Astrocyte of the hippocampus (primary cell): Measurements from ENCODE around the gene KIR2DL3.
"Not testable (repeated sequence)": the region's sequence is repeated elsewhere in the genome, so short reads cannot be mapped to it uniquely, and the experiment has no call there.

Experiments used
- DNase-seq: peaks from one replicate; pipeline ENCODE4 v3.0.0; 2011; ENCODE audit warnings: low read depth, low spot score

KIR2DL3 gene

DNA sequence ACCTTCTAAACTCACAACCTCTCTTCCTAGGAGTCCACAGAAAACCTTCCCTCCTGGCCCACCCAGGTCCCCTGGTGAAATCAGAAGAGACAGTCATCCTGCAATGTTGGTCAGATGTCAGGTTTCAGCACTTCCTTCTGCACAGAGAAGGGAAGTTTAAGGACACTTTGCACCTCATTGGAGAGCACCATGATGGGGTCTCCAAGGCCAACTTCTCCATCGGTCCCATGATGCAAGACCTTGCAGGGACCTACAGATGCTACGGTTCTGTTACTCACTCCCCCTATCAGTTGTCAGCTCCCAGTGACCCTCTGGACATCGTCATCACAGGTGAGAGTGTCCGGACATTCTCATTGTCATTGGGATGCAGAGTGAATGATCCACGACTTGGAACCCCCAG lies 3.6 kb downstream of the KIR2DL3 start:
- not testable (repeated sequence) for DNase-seq

GRCh38 chr19:54744080-54744479 lies 5.8 kb downstream of the KIR2DL3 start:
- not testable (repeated sequence) for DNase-seq

GRCh38 chr19:54747614-54748322 lies 9.5 kb downstream of the KIR2DL3 start:
- not testable (repeated sequence) for DNase-seq

- not testable (repeated sequence) for DNase-seq
Observed at GRCh38 chr19:54750276-54750675, 12.0 kb downstream of the KIR2DL3 start.

DNA sequence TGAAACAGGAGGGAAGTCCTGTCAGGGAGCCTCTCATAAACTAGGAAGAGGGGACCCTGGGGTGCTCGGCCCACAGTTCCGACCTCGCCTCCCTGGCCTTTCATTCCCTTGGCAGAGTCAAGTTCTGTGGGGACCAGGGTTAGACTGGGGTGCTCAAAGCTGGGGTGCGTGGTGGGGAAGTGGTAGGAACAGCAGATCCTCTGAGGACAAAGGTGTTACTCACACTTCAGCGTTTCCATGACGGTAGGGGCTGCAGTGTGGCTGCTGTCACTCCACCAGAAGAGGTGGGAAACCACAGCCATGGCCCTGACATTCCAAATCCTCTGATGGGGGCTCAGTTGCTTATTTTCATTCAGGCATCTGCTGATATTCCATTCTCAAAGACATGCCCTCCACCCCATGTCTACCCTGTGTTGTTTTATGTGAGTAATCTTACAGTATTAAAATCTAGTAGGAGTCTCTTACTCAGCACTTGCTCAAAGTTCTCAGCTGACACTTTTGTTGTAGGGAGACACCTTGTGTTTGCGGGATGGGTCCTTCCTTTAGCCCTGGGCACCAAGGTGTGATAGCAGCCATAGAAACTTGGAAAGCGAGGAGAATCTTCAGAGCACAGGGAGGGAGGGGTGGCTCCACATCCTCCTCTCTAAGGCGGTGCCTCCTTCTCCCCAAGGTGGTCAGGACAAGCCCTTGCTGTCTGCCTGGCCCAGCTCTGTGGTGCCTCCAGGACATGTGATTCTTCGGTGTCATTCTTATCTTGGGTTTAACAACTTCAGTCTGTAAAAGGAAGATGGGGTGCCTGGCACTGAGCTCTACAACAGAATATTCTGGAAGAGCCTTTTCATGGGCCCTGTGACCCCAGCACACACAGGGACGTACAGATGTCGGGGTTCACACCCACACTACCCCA lies 18.1 kb downstream of the KIR2DL3 start:
- not testable (repeated sequence) for DNase-seq

- not testable (repeated sequence) for DNase-seq
Observed at GRCh38 chr19:54758577-54758976, 20.3 kb downstream of the KIR2DL3 start.

- DNase-seq: not testable (repeated sequence)
Observed at GRCh38 chr19:54764219-54764618, 25.9 kb downstream of the KIR2DL3 start.

- not testable (repeated sequence) for DNase-seq
Observed at GRCh38 chr19:54766464-54766863, 28.2 kb downstream of the KIR2DL3 start.

GRCh38 chr19:54769646-54770045 lies 31.3 kb downstream of the KIR2DL3 start, which contains the start of gene KIR2DL1:
TSS of gene KIR2DL1 (plus strand) at chr19:54769793. CDS start at chr19:54769851, 58 bp downstream.
- DNase-seq: not testable (repeated sequence)

GRCh38 chr19:54770511-54770910 lies 32.2 kb downstream of the KIR2DL3 start:
- DNase-seq: not testable (repeated sequence)

DNA sequence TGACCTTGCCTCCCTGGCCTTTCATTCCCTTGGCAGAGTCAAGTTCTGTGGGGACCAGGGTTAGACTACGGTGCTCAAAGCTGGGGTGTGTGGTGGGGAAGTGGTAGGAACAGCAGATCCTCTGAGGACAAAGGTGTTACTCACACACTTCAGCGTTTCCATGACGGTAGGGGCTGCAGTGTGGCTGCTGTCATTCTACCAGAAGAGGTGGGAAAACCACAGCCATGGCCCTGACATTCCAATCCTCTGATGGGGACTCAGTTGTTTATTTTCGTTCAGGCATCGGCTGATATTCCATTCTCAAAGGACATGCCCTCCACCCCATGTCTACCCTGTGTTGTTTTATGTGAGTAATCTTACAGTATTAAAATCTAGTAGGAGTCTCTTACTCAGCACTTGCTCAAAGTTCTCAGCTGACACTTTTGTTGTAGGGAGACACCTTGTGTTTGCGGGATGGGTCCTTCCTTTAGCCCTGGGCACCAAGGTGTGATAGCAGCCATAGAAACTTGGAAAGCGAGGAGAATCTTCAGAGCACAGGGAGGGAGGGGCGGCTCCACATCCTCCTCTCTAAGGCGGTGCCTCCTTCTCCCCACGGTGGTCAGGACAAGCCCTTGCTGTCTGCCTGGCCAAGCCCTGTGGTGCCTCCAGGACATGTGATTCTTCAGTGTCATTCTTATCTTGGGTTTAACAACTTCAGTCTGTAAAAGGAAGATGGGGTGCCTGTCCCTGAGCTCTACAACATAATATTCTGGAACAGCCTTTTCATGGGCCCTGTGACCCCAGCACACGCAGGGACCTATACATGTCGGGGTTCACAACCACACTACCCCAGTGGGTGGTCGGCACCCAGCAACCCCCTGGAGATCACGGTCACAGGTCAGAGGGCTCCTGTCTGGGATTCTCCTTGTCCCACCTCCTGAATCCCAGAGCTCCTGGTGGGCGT lies 33.0 kb downstream of the KIR2DL3 start:
- DNase-seq: peak; percentile 41

DNA sequence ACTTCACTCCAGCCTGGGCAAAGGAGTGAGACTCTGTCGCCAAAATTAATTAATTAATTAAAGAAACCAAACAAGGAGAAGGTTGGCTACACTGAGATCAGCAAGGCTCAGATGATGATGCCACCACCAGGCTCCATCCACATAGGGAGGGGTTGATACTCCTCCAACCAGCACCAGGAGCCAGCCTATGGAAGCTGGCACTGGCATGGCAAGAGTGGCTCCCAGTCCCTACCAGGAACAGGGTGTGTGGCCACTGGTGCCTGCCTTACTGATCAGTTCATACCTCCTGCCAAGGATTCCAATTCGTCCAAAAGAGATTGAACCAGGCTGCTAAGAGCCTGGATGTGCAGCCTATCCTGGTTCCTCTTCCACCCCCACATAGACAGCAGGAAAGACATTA lies 34.4 kb downstream of the KIR2DL3 start:
- not testable (repeated sequence) for DNase-seq

DNA sequence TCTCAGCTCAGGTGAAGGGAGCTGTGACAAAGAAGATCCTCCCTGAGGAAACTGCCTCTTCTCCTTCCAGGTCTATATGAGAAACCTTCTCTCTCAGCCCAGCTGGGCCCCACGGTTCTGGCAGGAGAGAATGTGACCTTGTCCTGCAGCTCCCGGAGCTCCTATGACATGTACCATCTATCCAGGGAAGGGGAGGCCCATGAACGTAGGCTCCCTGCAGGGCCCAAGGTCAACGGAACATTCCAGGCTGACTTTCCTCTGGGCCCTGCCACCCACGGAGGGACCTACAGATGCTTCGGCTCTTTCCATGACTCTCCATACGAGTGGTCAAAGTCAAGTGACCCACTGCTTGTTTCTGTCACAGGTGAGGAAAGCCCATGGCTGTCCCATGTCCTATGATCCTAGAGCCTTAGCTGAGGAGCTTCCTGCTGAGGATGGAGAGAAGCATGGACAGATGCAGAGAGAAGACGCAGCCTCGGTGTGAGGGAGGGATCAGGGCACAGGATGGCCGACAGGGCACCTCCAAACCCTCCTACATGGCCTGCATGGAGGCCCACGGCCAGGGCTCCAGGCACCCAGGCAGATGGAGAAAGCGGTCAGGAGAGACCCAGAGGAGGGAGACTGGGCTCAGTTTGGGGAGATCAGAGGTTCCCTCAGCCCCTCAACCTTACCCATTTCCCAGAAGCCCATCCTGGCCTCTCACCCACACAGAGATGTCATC lies 36.9 kb downstream of the KIR2DL3 start:
- DNase-seq: not testable (repeated sequence)

DNA sequence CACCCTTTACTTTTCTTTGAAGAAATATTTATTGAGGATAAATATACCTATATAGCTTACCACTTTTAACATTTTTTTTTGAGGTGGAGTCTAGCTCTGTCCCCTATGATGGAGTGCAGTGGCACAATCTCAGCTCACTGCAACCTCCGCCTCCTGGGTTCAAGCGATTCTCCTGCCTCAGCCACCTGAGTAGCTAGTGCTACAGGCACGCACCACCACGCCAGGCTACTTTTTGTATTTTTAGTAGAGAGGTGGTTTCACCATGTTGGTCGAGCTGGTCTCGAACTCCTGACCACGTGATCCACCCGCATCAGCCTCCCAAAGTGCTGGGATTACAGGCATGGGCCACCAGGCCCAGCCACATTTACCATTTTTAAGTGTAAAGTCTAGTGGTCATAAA lies 37.5 kb downstream of the KIR2DL3 start:
- not testable (repeated sequence) for DNase-seq

- DNase-seq: not testable (repeated sequence)
Observed at GRCh38 chr19:54777851-54778250, 39.5 kb downstream of the KIR2DL3 start.

- DNase-seq: not testable (repeated sequence)
Observed at GRCh38 chr19:54778896-54779295, 40.6 kb downstream of the KIR2DL3 start.

DNA sequence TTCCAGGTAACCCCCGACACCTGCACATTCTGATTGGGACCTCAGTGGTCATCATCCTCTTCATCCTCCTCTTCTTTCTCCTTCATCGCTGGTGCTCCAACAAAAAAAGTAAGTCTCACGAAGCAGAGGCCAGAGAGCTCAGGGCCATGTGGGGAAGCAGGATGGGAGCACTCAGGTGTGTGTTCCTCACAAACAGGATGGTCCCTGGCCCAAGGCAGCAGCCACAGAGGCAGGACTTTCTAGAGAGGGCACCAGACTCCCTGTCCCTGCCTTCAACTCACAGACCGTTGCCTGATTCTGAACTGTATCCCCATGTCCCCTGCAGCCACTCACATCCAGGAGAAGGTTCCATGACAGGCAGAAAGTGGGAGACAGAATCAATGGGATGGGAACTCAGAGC lies 44.6 kb downstream of the KIR2DL3 start:
- not testable (repeated sequence) for DNase-seq

DNA sequence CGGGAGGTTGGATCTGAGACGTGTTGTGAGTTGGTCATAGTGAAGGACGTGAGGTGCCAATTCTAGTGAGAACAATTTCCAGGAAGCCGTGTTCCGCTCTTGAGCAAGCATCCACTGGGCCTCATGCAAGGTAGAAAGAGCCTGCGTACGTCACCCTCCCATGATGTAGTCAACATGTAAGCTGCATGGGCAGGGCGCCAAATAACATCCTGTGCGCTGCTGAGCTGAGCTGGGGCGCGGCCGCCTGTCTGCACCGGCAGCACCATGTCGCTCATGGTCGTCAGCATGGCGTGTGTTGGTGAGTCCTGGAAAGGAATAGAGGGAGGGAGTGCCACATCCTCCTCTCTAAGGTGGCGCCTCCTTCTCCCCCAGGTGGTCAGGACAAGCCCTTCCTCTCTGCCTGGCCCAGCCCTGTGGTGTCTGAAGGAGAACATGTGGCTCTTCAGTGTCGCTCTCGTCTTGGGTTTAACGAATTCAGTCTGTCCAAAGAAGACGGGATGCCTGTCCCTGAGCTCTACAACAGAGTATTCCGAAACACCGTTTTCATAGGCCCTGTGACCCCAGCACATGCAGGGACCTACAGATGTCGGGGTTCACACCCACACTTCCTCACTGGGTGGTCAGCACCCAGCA lies 47.9 kb downstream of the KIR2DL3 start:
- DNase-seq: not testable (repeated sequence)

DNA sequence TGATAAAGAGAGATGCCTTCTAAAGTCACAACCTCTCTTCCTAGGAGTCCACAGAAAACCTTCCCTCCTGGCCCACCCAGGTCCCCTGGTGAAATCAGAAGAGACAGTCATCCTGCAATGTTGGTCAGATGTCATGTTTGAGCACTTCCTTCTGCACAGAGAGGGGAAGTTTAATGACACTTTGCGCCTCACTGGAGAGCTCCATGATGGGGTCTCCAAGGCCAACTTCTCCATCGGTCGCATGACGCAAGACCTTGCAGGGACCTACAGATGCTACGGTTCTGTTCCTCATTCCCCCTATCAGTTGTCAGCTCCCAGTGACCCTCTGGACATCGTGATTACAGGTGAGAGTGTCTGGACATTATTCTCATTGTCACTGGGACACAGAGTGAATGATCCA lies 49.8 kb downstream of the KIR2DL3 start:
- DNase-seq: not testable (repeated sequence)

DNA sequence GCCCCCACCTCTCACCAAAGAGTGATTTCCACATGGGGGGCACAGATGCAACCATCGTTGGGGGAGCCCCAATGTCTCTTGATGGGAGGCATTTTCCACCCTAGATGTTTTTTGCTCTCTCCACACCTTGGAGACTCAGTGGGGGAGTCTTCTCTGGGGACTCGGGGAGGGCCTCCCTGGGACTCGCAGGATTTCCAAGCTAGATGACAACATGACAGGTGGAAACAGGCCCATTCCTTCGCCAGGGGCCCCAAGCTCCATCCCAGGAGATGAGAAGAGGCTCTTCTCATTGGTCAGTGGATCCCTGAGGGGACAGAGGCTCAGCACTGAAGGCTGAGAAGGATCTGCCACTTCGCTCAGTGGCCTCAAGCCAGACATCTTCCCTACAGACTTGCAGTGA lies 52.4 kb downstream of the KIR2DL3 start:
- DNase-seq: no peak
